Measurements from ENCODE around the gene MAPK12.
A peak's percentile ranks its signal among the peaks of the same experiment; 100 is the strongest.

The MAPK12 gene

GRCh38 chr22:50306753-50307749 lies 45.6 kb upstream of the MAPK12 start, which contains the start of gene PLXNB2:
Gene PLXNB2, minus strand, starts transcription at chr22:50307646. Its CDS starts 17,062 bp downstream, at chr22:50290584.
- H3K4me2 ChIP-seq (ENCODE audit: insufficient read depth, low read length, poor library complexity, severe bottlenecking): peak within 1 kb of the TSS; percentile 89
- H2AK5ac ChIP-seq (ENCODE audit: low read depth, low read length): peak within 1 kb of the TSS; percentile 100
- peak within 1 kb of the TSS; percentile 95 to 97 for H3K4me3 ChIP-seq (ENCODE audit: low read length in 2 of 2)
- peak within 1 kb of the TSS; percentile 75 for H2AFZ ChIP-seq (ENCODE audit: low read length)
- peak within 1 kb of the TSS; percentile 99 for H2BK12ac ChIP-seq (ENCODE audit: low read length)
- peak within 1 kb of the TSS; percentile 97 for H2BK5ac ChIP-seq (ENCODE audit: low read length)
- H4K8ac ChIP-seq (ENCODE audit: low read depth, low read length): peak within 1 kb of the TSS; percentile 65
- peak within 1 kb of the TSS; percentile 98 for H3K18ac ChIP-seq (ENCODE audit: low read length)
- DNase-seq (ENCODE audit: low spot score): peak; percentile 82
- H3K27me3 ChIP-seq (ENCODE audit: control insufficient read depth in 3 of 3, insufficient read depth in 3 of 3, low read depth in 1 of 3, low read length in 3 of 3): no peaks in the 10 kb centered on the region
- H3K14ac ChIP-seq (ENCODE audit: low read length): peak within 1 kb of the TSS; percentile 97
- peak within 1 kb of the TSS; percentile 100 for H2BK15ac ChIP-seq (ENCODE audit: low read length)
- H3K36me3 ChIP-seq (replicated peaks in 1 of 2; ENCODE audit: control insufficient read depth in 2 of 2, insufficient read depth in 2 of 2, low read length in 2 of 2): peaks cover 5 to 37% of the 10 kb centered on the region in 2 donors
- H3K4ac ChIP-seq (ENCODE audit: low read length): peak within 1 kb of the TSS; percentile 99
- H4K91ac ChIP-seq (ENCODE audit: low read depth, low read length, poor library complexity): peak within 1 kb of the TSS; percentile 53
- H3K9me3 ChIP-seq (replicated peaks in 1 of 2; ENCODE audit: control insufficient read depth in 2 of 2, insufficient read depth in 1 of 2, low read depth in 1 of 2, low read length in 2 of 2): no peaks in the 10 kb centered on the region
- H3K9ac ChIP-seq (ENCODE audit: low read depth, low read length, poor library complexity): peak within 1 kb of the TSS; percentile 96
- peak within 1 kb of the TSS; percentile 97 for H2BK120ac ChIP-seq (ENCODE audit: low read depth, low read length)
- peak within 1 kb of the TSS; percentile 91 for H3K23ac ChIP-seq (ENCODE audit: low read depth, low read length, poor library complexity)
- peaks cover 44% of the 10 kb centered on the region in 2 donors for H3K4me1 ChIP-seq (ENCODE audit: control insufficient read depth in 2 of 2, insufficient read depth in 1 of 2, low read depth in 1 of 2, low read length in 2 of 2)
- peak within 1 kb of the TSS; percentile 81 for H3K27ac ChIP-seq (replicated peaks; ENCODE audit: low read length)
- peaks cover 35% of the 10 kb centered on the region for H3K79me1 ChIP-seq (ENCODE audit: low read depth, low read length)
- no CpG with 5 or more reads among the region's 105 CpGs for WGBS, 2 donors (ENCODE audit: extremely low coverage in 2 of 2, insufficient read length in 2 of 2, insufficient replicate concordance in 1 of 2)

DNA sequence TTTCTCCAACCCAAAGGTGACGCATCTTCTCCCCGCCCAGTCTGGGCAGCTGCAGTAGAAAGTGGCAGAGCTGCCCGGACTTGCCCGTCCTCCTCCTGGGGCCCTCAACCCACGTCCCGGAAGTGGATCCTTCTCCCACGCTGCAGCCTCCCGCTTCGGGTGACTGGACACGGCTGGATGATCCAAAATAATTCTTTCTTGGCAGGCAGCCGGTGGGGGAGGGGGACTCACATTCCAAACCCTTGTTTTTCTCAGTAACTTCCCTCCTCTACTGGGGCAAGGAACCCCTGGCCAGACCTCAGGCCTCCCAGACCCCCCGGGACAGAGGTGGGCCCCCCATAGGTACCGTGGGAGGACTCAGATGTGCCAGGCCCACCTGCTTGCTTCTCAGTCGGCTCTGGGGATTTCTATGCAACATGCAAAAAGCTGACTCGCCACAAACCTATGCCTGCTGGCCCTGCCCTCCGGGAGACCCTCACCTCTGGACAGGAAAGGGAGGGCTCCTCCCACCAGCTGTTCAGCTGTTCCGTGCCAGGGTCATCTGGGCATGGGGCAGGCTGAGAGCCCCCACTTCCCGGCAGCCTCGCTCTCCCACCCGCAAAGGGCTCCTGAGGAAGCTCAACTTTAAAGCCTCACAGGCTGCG lies 44.6 kb upstream of the MAPK12 start:
- peak overlapping the region; percentile 85 for H2BK15ac ChIP-seq (ENCODE audit: low read length)
- peak overlapping the region; percentile 82 for H2AK5ac ChIP-seq (ENCODE audit: low read depth, low read length)
- H3K4me3 ChIP-seq (ENCODE audit: low read length in 2 of 2): peak overlapping the region; percentile 95 to 97
- peaks cover 45% of the 10 kb centered on the region for H3K79me1 ChIP-seq (ENCODE audit: low read depth, low read length)
- H2BK5ac ChIP-seq (ENCODE audit: low read length): peak overlapping the region; percentile 97
- no peak overlapping the region for H3K4ac ChIP-seq (ENCODE audit: low read length)
- H4K91ac ChIP-seq (ENCODE audit: low read depth, low read length, poor library complexity): no peak overlapping the region
- no peaks in the 10 kb centered on the region for H3K9me3 ChIP-seq (replicated peaks in 1 of 2; ENCODE audit: control insufficient read depth in 2 of 2, insufficient read depth in 1 of 2, low read depth in 1 of 2, low read length in 2 of 2)
- peak overlapping the region; percentile 1 for H2AFZ ChIP-seq (ENCODE audit: low read length)
- peak overlapping the region; percentile 49 for H3K27ac ChIP-seq (replicated peaks; ENCODE audit: low read length)
- H3K18ac ChIP-seq (ENCODE audit: low read length): peak overlapping the region; percentile 98
- no peak overlapping the region for H2BK12ac ChIP-seq (ENCODE audit: low read length)
- no peak overlapping the region for H4K8ac ChIP-seq (ENCODE audit: low read depth, low read length)
- peak overlapping the region; percentile 96 for H3K9ac ChIP-seq (ENCODE audit: low read depth, low read length, poor library complexity)
- no CpG with 5 or more reads among the region's 21 CpGs for WGBS, 2 donors (ENCODE audit: extremely low coverage in 2 of 2, insufficient read length in 2 of 2, insufficient replicate concordance in 1 of 2)
- no peak overlapping the region for H2BK120ac ChIP-seq (ENCODE audit: low read depth, low read length)
- H3K4me1 ChIP-seq (ENCODE audit: control insufficient read depth in 2 of 2, insufficient read depth in 1 of 2, low read depth in 1 of 2, low read length in 2 of 2): peaks cover 44 to 45% of the 10 kb centered on the region in 2 donors
- peaks cover 2 to 45% of the 10 kb centered on the region in 2 donors for H3K36me3 ChIP-seq (replicated peaks in 1 of 2; ENCODE audit: control insufficient read depth in 2 of 2, insufficient read depth in 2 of 2, low read length in 2 of 2)
- peaks cover 0 to under 1% (median 0%) of the 10 kb centered on the region in 3 experiments for H3K27me3 ChIP-seq (ENCODE audit: control insufficient read depth in 3 of 3, insufficient read depth in 3 of 3, low read depth in 1 of 3, low read length in 3 of 3)
- H3K23ac ChIP-seq (ENCODE audit: low read depth, low read length, poor library complexity): no peak overlapping the region
- peak overlapping the region; percentile 79 for H3K14ac ChIP-seq (ENCODE audit: low read length)
- H3K4me2 ChIP-seq (ENCODE audit: insufficient read depth, low read length, poor library complexity, severe bottlenecking): peak overlapping the region; percentile 89
- DNase-seq (ENCODE audit: low spot score): no peak

DNA sequence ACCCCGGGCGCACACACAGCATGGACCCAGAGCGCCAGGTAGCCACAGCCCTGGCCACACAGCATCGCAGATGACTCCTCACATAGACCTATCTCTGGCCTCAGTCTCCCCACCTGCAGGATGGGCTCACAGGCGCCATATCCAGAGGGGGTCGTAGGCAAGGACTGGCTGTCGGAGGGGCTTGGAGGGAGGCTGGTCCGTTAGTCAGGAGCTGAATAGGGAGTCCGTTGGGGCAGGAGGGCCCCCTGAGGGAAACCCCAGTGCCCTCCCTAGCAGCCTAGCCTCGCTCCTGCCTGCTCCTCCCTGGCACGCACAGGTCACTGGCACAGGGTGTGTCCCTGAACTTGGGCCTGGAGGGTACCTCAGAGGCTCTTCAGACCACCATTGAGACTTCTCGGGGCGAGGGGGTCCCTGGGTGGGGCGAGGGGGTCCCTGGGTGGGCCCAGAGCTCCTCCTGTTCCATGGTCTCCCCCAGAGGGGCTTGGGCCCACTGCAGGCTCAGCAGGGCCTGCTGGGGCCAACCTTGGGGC lies 44.0 kb upstream of the MAPK12 start:
- Histone ChIP-seq H3K4ac (ENCODE audit: low read length) (no peak overlapping the region), H4K91ac (ENCODE audit: low read depth, low read length, poor library complexity) (no peak overlapping the region), H3K27me3 (ENCODE audit: control insufficient read depth in 3 of 3, insufficient read depth in 3 of 3, low read depth in 1 of 3, low read length in 3 of 3) (peaks cover 0 to 6% (median 0%) of the 10 kb centered on the region in 3 experiments), H2AK5ac (ENCODE audit: low read depth, low read length) (peak overlapping the region; percentile 82), H3K9ac (ENCODE audit: low read depth, low read length, poor library complexity) (peak overlapping the region; percentile 63), H4K8ac (ENCODE audit: low read depth, low read length) (no peak overlapping the region), H3K23ac (ENCODE audit: low read depth, low read length, poor library complexity) (peak overlapping the region; percentile 70), H3K27ac (replicated peaks; ENCODE audit: low read length) (no peak overlapping the region), H2BK15ac (ENCODE audit: low read length) (peak overlapping the region; percentile 77), H3K4me1 (ENCODE audit: control insufficient read depth in 2 of 2, insufficient read depth in 1 of 2, low read depth in 1 of 2, low read length in 2 of 2) (peaks cover 44 to 47% of the 10 kb centered on the region in 2 donors), H3K4me3 (ENCODE audit: low read length in 2 of 2) (peak overlapping the region in 1 of 2 donors; percentile 97), H2BK120ac (ENCODE audit: low read depth, low read length) (no peak overlapping the region), H3K79me1 (ENCODE audit: low read depth, low read length) (peaks cover 51% of the 10 kb centered on the region), H3K9me3 (replicated peaks in 1 of 2; ENCODE audit: control insufficient read depth in 2 of 2, insufficient read depth in 1 of 2, low read depth in 1 of 2, low read length in 2 of 2) (no peaks in the 10 kb centered on the region), H2BK5ac (ENCODE audit: low read length) (peak overlapping the region; percentile 97), H3K18ac (ENCODE audit: low read length) (peak overlapping the region; percentile 78), H3K36me3 (replicated peaks in 1 of 2; ENCODE audit: control insufficient read depth in 2 of 2, insufficient read depth in 2 of 2, low read length in 2 of 2) (peaks cover 2 to 51% of the 10 kb centered on the region in 2 donors), H3K4me2 (ENCODE audit: insufficient read depth, low read length, poor library complexity, severe bottlenecking) (peak overlapping the region; percentile 89), H2BK12ac (ENCODE audit: low read length) (peak overlapping the region; percentile 93), H3K14ac (ENCODE audit: low read length) (peak overlapping the region; percentile 79), H2AFZ (ENCODE audit: low read length) (no peak overlapping the region)
- no peak for DNase-seq (ENCODE audit: low spot score)
- no CpG with 5 or more reads among the region's 14 CpGs for WGBS, 2 donors (ENCODE audit: extremely low coverage in 2 of 2, insufficient read length in 2 of 2, insufficient replicate concordance in 1 of 2)

Data from neuronal stem cell (in vitro differentiated cells).